Stomach (tissue), 9 donors: Measurements from ENCODE around the gene CAND2. TPM values are rescaled to one million over a fixed set of nuclear protein-coding genes. Genes with fewer than 3 reads are reported as not detected.
A peak's percentile ranks its signal among the peaks of the same experiment; 100 is the strongest.

ENCODE experiments used
- DNase-seq, 2 donors: peaks; one replicate each; pipeline versions ENCODE4 v3.0.0 to v3.0.0-alpha.2; 2013 to 2019
- H3K27ac ChIP-seq, 5 donors: fragments of 200-600 bp in 4 of 5; sonication (generic) in 4 of 5; one replicate each; pipeline ENCODE4 v1.5.1; 2013 to 2019; ENCODE audit warnings: mild to moderate bottlenecking in 1 of 5, moderate library complexity in 1 of 5
- H3K27me3 ChIP-seq, 3 donors: fragments of 200-600 bp; sonication (generic); one replicate each; pipeline ENCODE4 v1.5.1; 2017 to 2019; ENCODE audit warnings: mixed run types in 1 of 3
- H3K36me3 ChIP-seq, 4 donors: fragments of 200-600 bp; sonication (generic); 1 replicate in 3 of 4; 2 replicates in 1 of 4; pipeline ENCODE4 v1.5.1; 2016 to 2019
- H3K4me1 ChIP-seq, 4 donors: fragments of 200-600 bp; sonication (generic); one replicate each; pipeline ENCODE4 v1.5.1; 2016 to 2019
- H3K4me3 ChIP-seq, 4 donors: fragments of 200-600 bp; sonication (generic) in 3 of 4; one replicate each; pipeline ENCODE4 v1.5.1; 2016 to 2019; ENCODE audit warnings: mild to moderate bottlenecking in 1 of 4
- H3K9me3 ChIP-seq, 4 donors: fragments of 200-600 bp; sonication (generic); one replicate each; pipeline ENCODE4 v1.5.1; 2016 to 2019
- CTCF ChIP-seq, 7 experiments: fragments of 450-650 bp in 4 of 7; fragments of 200-600 bp in 3 of 7; sonication (generic) in 3 of 7; IDR thresholded peaks; one replicate each; pipeline ENCODE4 v1.5.1; 2016 to 2019; ENCODE audit warnings: antibody characterized with exemption in 7 of 7, control low read depth in 2 of 7, mild to moderate bottlenecking in 1 of 7
- EP300 ChIP-seq: sonication (generic); formaldehyde crosslinking; IDR thresholded peaks from one replicate; pipeline ENCODE4 v1.6.1; 2017; ENCODE audit warnings: antibody characterized with exemption
- POLR2A ChIP-seq, 4 donors: fragments of 450-650 bp; IDR thresholded peaks; one replicate each; pipeline ENCODE4 v1.6.1; 2016; ENCODE audit warnings: antibody characterized with exemption in 4 of 4, control low read depth in 2 of 4, mild to moderate bottlenecking in 1 of 4, moderate library complexity in 1 of 4
- POLR2AphosphoS5 ChIP-seq, 3 donors: sonication (generic); formaldehyde crosslinking; IDR thresholded peaks; one replicate each; pipeline ENCODE4 v1.6.1; 2016; ENCODE audit warnings: antibody characterized with exemption in 3 of 3
- WGBS, 5 donors: extraction: QIAGEN DNeasy Blood & Tissue Kit in 3 of 5; methylation state at CpG; one replicate each; pipeline versions ENCODE4 v1.1.5 to v1.1.7; 2013 to 2018; 5-methylcytosine and 5-hydroxymethylcytosine counted together
- intact Hi-C: fragments of 100-400 bp; cut with DNase I; formaldehyde crosslinking; loops from one replicate; pipeline ENCODE4 v1.15.1; 2023; ENCODE audit warnings: low total_unique reads
- polyA plus RNA-seq, 3 donors: library from polyadenylated mRNA; stranded (reverse); fragments of 200-250 nt; gene quantifications; one replicate each; pipeline ENCODE4 v1.2.3, GENCODE V29; 2013
- total RNA-seq, 5 donors: library from RNA; depleted of rRNA; stranded (reverse); fragments of >200 nt; gene quantifications; one replicate each; pipeline versions ENCODE4 v1.1.0 to v1.2.3, GENCODE V29; 2014 to 2016
- donor health status: healthy with polysubstance abuse.
- donor health status: Bipolar disorder and iron deficiency.
- donor health status: healthy.

The CAND2 gene
- total and polyA plus RNA-seq, 8 donors: under 0.01 to 5.3 (median 2.8) TPM

- H3K4me1 ChIP-seq: no peaks in the 10 kb centered on the region
- peaks cover 11 to 80% (median 52%) of the 10 kb centered on the region in 4 donors for H3K36me3 ChIP-seq
- DNase-seq: no peak
- intact Hi-C loops: no loop called here
- no peaks in the 10 kb centered on the region for H3K27me3 ChIP-seq
- no peak overlapping the region for H3K27ac ChIP-seq
- H3K4me3 ChIP-seq: no peak overlapping the region
- WGBS, 5 donors: 84 to 91% (median 89%) methylated on average over 8 of the region's 8 CpGs
- TF ChIP-seq POLR2A (IDR thresholded peaks at IDR 0.05): no peak
- no peak for TF ChIP-seq EP300
- no peak for TF ChIP-seq CTCF (IDR thresholded peaks at IDR 0.05)
- TF ChIP-seq POLR2AphosphoS5 (IDR thresholded peaks at IDR 0.05): no peak
- H3K9me3 ChIP-seq: no peaks in the 10 kb centered on the region
These were observed 21.8 kb downstream of the CAND2 start for GRCh38 chr3:12818273-12818672.

GRCh38 chr3:12818773-12819172 is 22.3 kb downstream of the CAND2 start:
- no peak for DNase-seq
- 72 to 86% (median 83%) methylated on average over 5 of the region's 5 CpGs for WGBS, 5 donors
- intact Hi-C loops: no loop called here
- TF ChIP-seq EP300: no peak
- no peak for TF ChIP-seq CTCF (IDR thresholded peaks at IDR 0.05)
- no peak for TF ChIP-seq POLR2A (IDR thresholded peaks at IDR 0.05)
- no peak overlapping the region for H3K4me3 ChIP-seq
- peaks cover 11 to 78% (median 48%) of the 10 kb centered on the region in 4 donors for H3K36me3 ChIP-seq
- no peak overlapping the region for H3K27ac ChIP-seq
- H3K4me1 ChIP-seq: no peaks in the 10 kb centered on the region
- no peaks in the 10 kb centered on the region for H3K9me3 ChIP-seq
- H3K27me3 ChIP-seq: no peaks in the 10 kb centered on the region

GRCh38 chr3:12822725-12823373 is 26.4 kb downstream of the CAND2 start:
- Histone ChIP-seq H3K27ac (no peak overlapping the region), H3K27me3 (no peaks in the 10 kb centered on the region), H3K4me1 (no peaks in the 10 kb centered on the region), H3K4me3 (no peak overlapping the region), H3K36me3 (peaks cover 3 to 70% (median 33%) of the 10 kb centered on the region in 4 donors), H3K9me3 (no peaks in the 10 kb centered on the region)
- TF ChIP-seq POLR2A (IDR thresholded peaks at IDR 0.05) (no peak), POLR2AphosphoS5 (IDR thresholded peaks at IDR 0.05) (no peak), EP300 (no peak), CTCF (IDR thresholded peaks at IDR 0.05) (peak in 2 of 7 experiments; percentile 14)
- peak in 1 of 2 donors; percentile 44 for DNase-seq
- intact Hi-C loops: no loop called here
- 27 to 49% (median 33%) methylated on average over 7 to 8 of the region's 8 CpGs for WGBS, 5 donors

GRCh38 chr3:12824299-12824698 is 27.8 kb downstream of the CAND2 start:
- TF ChIP-seq EP300: no peak
- TF ChIP-seq POLR2A (IDR thresholded peaks at IDR 0.05): no peak
- TF ChIP-seq CTCF (IDR thresholded peaks at IDR 0.05): no peak
- TF ChIP-seq POLR2AphosphoS5 (IDR thresholded peaks at IDR 0.05): no peak
- Histone ChIP-seq H3K27ac (no peak overlapping the region), H3K27me3 (no peaks in the 10 kb centered on the region), H3K9me3 (no peaks in the 10 kb centered on the region), H3K4me1 (no peaks in the 10 kb centered on the region), H3K4me3 (no peak overlapping the region), H3K36me3 (peaks cover 3 to 70% (median 32%) of the 10 kb centered on the region in 4 donors)
- DNase-seq: no peak
- intact Hi-C loops: no loop called here
- 84 to 93% (median 91%) methylated on average over 7 of the region's 7 CpGs for WGBS, 5 donors
